ENCODE results near the gene IL11RA.

Gene IL11RA

DNA sequence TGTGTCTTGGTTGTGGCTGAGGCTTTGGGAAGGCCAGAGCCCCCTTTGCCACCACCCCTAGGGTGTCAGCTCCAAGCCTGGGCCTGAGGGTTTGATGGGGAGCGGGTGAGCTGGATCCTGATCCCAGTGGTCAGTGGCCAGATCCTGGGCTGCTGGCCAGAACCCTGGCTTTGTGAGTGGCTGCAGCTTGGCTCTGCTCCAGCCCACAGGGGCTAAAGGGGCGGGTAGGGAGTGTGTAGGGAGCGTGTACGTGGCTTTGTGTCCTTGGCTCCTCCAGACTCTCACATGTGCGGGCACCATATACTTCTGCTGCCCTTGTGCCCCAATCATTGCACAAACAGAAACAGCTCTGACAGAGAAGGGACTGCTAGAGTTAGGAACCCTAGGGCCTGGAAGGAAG lies 1.2 kb upstream of the IL11RA start:
- no peak overlapping the region for H3K4me3 ChIP-seq
- H3K27ac ChIP-seq, result peak overlapping the region in 9 of 21 experiments; percentile 72 to 89 (median 80)

DNA sequence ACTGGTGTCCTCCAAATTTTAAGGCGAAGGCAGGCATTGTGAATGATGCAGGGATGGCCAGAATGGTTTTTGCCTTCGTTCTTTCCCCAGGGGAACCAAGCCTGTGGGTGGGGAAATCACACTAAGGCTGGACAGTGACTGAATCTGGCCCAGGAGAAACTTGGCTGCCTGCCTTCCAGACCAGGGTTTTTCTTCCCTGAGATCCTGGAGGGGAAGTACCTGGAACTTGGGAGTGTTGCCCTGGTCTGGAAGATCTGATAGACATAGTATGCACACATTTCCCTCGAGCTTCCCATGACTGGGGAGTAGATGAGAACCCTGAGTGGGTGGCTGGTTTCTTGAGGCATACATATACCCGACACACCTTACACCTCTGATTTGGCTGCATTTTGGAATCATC lies 664 bp upstream of the IL11RA start:
- H3K4me3 ChIP-seq, result peak overlapping the region in 3 of 7 experiments; percentile 15 to 39 (median 25)
- H3K27ac ChIP-seq, result peak overlapping the region in 19 of 21 experiments; percentile 29 to 89 (median 74)

DNA sequence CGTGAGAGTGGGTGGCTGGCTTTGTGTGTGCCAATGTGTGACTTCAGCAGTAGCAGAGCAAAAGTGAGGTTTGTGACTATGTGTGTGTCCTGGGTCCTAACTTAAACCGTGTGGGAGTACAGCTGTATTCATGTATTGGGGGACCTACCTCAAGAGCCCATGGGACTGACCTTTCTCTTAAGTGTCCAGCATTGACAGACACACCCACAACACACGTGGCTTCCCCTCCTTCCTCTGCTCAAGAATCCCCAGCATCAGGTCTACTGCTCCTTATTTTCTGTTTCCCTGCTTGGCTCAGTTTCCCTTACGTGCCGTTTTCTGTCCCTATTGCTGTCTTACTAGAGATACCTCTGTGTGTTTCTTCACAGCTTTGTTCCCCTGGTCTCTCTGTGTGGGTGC lies 616 bp downstream of the IL11RA start:
- Histone ChIP-seq H3K27ac (peak overlapping the region in 18 of 21 experiments; percentile 27 to 89 (median 74)), H3K4me3 (peak overlapping the region in 5 of 7 experiments; percentile 14 to 39 (median 23))

DNA sequence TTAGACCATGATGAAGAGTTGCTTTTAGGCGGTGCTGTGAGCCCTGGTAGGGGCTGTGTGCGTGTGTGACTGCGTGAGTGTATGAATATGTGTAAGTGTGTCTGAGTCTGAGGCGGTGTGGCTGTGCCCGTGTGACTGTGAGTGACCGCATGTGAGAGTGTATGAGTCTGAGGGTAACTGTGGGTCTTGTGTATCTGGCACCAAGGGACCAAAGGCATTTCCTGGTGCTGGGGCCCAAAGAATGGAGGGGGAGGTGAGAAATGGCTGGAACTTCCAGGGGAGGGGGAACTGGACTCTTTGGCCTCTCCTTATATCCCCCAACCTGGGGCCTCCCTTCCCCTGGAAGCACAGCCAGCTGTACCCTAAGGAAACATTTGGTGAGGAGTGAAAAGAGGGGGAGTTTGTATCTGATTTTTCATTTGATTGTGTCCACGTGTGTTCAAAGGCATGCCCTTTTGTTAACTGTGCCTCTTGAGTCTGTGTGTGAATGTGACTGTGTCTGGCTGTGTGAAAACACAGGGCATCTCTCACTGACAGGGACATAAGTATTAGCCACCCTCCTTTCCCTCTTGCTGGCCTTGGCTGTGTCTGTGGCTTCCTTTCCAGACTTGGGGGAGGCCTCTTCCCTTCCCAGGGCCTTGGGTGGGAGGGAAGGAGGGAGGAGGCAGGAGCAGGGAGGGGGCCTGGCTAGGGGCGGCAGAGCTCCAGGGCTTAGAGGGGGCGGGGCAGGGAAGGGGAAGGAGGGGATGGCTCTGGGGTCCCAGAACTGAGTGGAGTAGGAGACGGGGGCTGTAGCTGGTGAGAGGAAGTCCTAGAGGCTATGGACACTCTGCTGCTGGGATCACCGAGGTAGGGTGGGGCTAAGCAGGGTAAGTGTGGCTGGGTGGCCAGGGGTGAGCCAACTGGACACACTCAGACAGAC lies 1.4 kb downstream of the IL11RA start:
- Histone ChIP-seq H3K27ac (peak overlapping the region in 19 of 21 experiments; percentile 7 to 89 (median 74)), H3K4me3 (peak overlapping the region in 1 of 7 experiments; percentile 39)

DNA sequence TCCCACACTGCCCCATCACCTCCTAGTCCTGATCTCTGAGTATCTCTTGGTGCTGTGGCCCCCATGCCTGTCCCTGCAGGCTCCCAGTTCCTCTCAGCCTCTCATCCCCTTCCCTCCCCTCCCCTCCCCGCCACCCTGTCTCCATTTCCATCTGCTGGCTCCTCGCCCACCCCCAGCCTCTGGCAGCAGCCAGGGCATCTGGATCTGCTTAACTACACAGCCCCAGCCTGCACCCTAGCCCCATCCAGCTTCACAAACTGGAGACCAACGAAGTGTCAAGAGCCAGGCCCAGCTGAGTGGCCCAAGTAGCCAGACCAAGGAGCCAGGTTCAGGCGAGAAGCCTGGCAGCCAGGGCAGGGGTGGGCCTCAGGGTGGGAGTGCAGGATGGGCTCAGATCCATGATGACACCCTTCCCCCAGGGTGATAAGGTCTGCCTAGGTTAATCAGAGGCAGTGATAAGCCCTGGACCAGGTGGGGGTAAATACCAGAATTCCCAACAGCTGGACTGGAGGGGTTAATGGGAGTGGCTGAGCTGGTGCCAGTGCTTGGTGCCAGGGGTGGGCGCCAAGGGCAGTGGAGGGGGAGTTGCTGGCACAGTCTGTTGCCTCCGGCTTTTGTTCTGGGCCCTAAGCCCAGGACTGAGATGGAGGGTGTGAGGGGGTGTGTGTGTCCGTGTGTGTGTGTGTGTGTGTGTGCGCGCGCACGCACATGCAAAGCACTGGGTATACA lies 2.5 kb downstream of the IL11RA start:
- Histone ChIP-seq H3K27ac (peak overlapping the region in 17 of 21 experiments; percentile 6 to 89 (median 75)), H3K4me3 (peak overlapping the region in 1 of 7 experiments; percentile 10)

DNA sequence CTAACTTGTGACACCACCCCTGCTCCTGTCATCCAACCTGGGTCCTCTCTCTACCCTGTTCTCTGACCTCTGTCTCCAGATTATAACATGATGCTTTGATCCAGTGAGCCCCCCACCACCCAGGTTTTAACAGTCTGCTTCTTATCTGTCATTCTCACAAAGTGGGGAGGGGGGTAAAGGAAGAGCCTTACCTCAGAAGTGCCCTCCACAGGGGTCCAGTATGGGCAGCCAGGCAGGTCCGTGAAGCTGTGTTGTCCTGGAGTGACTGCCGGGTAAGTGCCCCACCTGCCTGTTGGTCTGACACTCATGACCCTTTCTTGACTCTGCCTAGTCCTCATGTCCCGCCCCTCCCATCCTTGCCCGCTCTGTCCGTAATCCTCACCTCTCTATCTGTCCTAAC lies 3.4 kb downstream of the IL11RA start:
- peak overlapping the region in 13 of 21 experiments; percentile 7 to 86 (median 79) for H3K27ac ChIP-seq

DNA sequence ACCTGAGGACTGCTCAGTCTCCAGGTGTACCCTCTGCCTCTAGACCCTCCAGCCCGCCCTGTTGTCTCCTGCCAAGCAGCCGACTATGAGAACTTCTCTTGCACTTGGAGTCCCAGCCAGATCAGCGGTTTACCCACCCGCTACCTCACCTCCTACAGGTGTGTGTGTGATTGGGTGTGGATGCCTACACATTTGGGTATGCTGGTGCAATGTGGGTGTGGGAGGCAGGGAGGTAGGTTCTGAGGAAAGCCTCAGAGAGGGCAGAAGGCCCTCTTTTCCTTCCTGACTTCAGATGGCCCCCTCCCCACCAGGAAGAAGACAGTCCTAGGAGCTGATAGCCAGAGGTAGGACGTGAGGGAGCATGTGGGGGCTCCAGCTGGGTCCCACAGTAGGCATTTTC lies 5.0 kb downstream of the IL11RA start:
- no peak overlapping the region for H3K4me3 ChIP-seq
- H3K27ac ChIP-seq, result peak overlapping the region in 4 of 21 experiments; percentile 21 to 57 (median 28)

More for the DNA sequence above, 3.4 kb downstream of the IL11RA start:
- H3K4me3 ChIP-seq, result peak overlapping the region in 1 of 7 experiments; percentile 10

DNA sequence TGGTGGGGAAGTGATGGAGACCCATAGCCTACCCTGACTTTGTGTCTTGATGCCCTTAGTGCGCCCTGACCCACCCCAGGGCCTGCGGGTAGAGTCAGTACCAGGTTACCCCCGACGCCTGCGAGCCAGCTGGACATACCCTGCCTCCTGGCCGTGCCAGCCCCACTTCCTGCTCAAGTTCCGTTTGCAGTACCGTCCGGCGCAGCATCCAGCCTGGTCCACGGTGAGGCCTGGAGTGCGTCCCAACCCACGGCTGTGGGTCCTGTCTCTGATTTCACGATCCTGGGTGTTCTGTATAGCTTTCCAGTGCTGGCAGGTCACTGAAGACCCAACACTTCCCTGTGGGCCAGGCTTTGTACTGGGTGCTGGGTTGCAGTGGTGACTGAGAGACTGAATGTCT lies 6.5 kb downstream of the IL11RA start:
- peak overlapping the region in 2 of 21 experiments; percentile 14 to 57 for H3K27ac ChIP-seq
- no peak overlapping the region for H3K4me3 ChIP-seq

DNA sequence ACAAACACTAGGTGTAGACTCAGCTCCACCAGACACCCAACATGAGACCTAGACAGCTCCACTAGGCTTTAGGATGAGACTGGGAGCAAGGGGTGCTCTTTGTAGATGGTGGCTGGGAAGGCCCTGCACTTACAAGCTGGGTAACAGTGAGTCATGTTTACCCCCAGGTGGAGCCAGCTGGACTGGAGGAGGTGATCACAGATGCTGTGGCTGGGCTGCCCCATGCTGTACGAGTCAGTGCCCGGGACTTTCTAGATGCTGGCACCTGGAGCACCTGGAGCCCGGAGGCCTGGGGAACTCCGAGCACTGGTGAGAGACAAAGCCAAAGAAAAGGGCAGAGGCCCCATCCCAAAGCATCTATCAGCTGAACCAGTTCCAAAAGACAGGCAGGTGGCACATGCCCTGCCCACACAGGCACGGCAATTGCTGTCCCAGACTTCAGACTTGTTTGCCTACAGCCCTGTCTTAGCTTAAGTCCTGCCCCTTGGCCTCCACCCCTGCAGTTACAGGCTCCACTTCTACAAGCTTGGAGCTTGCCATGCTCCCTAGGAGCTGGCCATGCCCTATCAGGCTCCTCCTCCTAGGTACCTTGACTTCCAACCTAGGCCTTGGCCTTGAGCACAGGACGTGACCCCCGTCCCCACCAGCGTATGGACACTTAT lies 7.7 kb downstream of the IL11RA start:
- Histone ChIP-seq H3K4me3 (no peak overlapping the region), H3K27ac (peak overlapping the region in 14 of 21 experiments; percentile 2 to 97 (median 64))

DNA sequence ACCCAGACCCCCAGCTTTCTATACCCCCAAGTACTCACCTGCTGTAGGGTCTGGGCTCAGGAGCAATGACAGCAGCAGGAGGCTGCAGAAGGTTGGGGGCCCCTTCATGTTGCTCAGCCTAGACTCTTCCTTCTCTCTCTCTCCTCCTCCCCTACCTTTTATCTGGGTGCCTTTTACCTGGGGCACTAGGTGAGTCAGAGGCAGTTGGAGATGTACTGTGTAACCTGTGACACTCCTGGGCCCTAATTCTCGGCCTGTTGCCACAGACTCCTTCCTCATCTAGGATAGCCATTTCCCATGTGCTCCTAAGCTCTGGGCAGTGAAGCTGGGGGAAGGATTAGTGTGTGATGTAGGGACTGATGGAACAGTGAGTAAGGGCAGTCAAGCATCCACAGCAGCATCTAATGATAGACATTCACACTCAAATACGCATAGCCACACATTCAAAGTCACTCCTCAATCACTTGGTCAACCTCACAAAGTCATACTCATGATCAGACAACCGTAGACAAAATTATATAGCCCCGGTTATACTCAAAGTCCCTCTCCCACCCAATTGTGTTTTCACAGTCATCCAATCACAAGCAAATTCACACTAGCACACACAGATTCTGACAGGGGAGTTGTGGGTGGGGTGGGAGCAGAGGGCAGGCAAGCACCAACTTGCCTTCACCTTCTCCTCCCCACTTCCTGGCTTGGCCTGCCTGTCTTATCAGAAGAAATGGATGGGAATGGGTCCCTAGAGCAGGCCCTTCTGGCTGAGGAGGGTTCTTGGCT lies 10.7 kb downstream of the IL11RA start, which contains the start of gene CCL27:
CCL27 (minus strand) TSS at position 132 of the 777 bp plus-strand sequence; CDS start at position 108, 24 bp downstream.
- peak within 1 kb of the TSS in 2 of 7 experiments; percentile 5 to 6 for H3K4me3 ChIP-seq
- peak within 1 kb of the TSS in 19 of 21 experiments; percentile 4 to 99 (median 93) for H3K27ac ChIP-seq

DNA sequence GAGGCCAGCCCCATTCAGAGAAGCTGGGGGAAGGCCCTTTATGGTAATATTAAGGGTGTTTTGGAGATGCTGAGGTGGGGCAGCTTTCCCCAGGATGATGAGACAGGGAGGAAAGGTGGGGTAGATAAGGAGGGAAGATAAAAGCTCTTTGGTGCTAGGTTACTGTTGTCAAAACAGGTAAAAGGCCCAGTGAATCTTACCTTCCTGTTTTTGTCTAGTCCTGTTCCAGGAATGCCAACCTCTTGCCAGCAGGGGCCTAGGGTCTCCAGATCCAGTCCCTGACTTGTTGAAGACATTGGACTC lies 11.3 kb downstream of the IL11RA start:
- peak overlapping the region in 18 of 21 experiments; percentile 55 to 99 (median 94) for H3K27ac ChIP-seq

DNA sequence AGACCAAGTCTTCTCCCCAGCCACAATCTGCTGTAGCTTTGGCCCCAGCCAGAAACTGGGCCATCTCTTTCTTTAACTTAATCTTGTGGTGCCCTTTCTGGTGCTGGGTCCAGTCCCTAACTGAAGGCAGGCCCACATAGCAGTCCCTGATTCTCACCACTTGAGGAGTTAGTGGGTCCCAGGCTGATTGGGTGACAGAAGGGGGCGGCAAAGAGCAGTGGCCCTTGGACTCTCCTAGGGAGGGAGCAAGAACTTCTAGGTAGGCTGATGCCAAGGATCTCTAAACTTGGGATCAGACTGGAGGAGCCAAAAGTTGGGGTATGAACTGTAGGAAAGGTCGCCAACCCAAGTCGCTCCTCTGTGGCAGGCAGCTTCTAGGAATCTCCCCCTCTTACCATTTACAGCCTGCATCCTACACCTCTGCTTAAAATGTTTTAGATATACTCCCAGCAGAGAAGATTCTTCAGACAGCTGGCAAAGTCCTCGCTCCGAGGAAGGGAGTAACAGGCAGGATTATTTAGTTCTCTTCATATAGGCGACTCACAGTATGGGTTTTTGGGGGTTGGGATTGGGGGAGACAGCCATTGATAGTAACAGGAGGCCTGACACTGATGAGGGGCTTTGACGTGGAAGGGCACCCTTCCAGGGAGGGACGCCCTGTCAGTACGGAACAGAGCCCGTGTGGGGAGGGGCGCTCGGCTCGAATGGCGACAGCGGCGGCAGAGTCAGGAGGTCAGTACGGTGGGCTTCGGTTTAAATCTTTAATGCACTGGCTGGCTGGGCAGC lies 12.5 kb downstream of the IL11RA start:
- Histone ChIP-seq H3K27ac (peak overlapping the region; percentile 42 to 99 (median 93)), H3K4me3 (peak overlapping the region; percentile 49 to 78 (median 59))

More for the DNA sequence above, 11.3 kb downstream of the IL11RA start:
- H3K4me3 ChIP-seq, result no peak overlapping the region

DNA sequence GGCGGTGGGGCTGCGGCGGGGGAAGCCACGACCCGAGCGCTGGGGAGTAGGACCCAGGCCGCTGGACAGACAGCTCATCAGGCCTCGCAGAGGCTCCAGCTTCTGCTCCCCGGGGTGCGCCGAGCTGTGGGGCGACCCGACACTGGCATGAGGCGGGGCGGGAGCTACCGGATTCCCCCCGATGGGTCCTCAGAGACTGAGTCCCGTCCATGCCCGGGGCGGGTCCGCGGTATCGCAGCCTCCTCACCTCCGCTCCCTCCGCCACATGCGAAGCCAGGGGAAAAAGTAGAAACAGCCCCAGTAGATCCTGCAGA lies 13.0 kb downstream of the IL11RA start:
- Histone ChIP-seq H3K27ac (peak overlapping the region; percentile 42 to 99 (median 93)), H3K4me3 (peak overlapping the region; percentile 49 to 78 (median 59))

DNA sequence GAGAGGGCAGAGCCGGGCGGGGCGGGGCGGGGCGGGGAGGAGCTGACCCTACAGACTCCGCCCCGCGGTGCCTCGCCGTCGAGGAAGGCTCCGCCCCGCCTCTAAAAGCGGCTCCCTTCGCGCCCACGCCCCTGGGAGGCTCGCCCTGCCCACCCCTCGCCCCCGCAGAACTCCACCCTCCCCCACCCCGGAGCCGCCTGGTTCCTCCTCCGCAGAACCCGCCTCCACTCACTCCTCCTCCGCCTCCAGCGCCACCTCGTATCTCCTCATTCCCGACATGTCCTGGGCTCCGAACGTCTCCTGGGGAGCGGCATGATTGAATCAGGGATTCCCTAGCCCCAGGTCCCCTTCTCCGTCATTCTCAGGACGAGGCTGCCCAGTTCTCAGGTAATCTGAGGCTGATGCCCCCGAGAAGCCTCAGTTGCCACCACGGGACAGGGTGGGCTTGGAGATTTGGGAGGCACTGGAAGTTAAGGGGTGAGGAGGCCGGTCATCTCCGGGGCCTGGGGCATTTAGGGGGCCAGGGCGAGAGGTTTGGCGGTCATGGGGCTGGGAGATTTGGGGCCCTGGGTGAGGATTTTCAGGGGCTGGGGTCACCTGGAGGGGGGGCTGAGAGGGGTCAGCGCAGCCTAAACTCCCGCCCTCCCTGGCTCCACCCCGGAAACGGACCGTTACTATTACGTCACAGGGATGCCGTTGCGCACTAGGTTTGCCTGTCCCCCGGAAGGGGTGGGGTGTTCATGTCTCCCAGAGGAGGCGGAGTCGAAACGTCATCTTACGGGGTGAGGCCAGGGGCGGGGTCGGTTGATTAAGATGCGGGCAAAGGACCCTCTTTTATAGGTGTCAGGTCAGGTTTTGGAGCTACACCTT lies 13.6 kb downstream of the IL11RA start:
- H3K27ac ChIP-seq, result peak overlapping the region; percentile 81 to 99 (median 93)
- H3K4me3 ChIP-seq, result peak overlapping the region; percentile 49 to 78 (median 59)

DNA sequence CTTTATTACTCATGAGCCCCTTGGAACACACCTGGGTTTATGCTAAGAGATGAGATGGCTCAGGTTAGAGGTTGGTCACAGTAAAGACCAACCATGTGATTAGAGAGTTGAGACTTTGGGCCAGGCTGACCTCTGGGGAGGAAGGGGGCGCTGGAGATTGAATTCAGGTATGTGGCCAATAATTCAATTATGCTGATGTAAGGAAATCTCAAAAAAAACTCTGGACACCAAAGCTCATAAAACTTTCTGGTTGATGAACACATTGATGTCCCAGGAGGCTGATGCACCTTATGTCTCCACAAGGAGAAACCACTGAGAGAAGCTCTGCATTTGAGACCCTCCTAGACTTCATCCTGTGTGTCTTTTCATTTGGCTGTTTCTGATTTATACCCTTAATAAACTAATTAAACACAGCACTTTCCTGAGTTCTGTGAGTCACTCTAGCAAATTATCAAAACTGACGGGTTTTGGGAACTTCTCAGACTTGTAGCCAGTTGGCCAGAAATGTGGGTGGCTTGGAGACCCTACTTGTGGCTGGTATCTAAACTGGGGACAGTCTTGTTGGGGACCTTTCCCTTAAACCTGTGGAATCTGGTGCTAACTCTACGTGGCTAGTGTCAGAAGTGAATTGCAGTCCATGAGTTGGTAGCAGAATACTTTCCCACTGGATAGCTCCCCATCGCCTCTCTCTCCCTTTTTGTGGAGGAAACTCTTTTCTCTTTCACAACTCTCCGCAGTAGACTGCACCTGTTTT lies 18.0 kb downstream of the IL11RA start:
- Histone ChIP-seq H3K4me3 (no peak overlapping the region), H3K27ac (no peak overlapping the region)

DNA sequence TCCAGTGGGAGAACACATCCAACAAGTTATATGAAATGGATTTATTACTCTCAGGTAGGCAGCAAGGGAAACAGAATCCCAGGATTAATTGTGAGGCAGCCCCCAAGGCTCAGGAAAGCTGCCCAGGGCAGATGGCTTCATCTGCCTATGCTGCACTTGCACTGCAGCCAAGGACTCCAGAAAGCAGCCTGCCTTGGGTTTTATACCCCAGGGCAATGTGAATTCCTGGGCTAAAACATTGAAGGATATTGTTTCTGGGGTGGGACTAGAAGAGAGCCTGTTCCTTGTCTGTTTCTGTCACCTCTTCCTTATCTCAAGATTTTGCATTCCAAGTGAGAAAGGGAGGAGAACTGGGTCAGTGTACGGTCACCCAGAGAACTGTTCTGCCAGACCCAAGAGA lies 19.3 kb downstream of the IL11RA start:
- H3K27ac ChIP-seq, result no peak overlapping the region

DNA sequence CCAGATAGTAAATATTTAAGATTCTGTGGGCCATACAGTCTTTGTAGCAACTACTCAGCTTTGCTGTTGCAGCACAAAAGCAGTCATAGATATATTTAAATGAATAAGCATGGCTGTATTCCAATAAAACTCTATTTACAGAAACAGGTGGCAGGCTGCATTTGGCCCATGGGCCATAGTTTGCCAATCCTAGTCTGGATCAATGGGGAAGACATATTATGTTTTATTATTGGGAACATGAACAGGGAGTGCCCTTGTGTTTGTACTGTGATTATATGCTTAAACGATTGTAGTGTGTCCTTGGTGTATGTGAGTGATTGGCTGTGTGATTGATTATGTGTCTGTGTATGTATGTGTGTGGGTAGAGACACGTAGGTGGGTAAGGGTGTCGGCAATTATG lies 22.5 kb downstream of the IL11RA start:
- Histone ChIP-seq H3K27ac (no peak overlapping the region), H3K4me3 (no peak overlapping the region)

More for the DNA sequence above, 19.3 kb downstream of the IL11RA start:
- no peak overlapping the region for H3K4me3 ChIP-seq
